ENCODE data around the gene TRPV3.
"Not testable (repeated sequence)": the region's sequence is repeated elsewhere in the genome, so short reads cannot be mapped to it uniquely, and the experiment has no call there.

Gene TRPV3

GRCh38 chr17:3526491-3526890, 31.1 kb downstream of the TRPV3 start:
- Histone ChIP-seq H3K4me2 (ENCODE audit: low read length) (no peak overlapping the region), H3K4me1 (ENCODE audit: insufficient read depth, low read length, severe bottlenecking) (no peaks in the 10 kb centered on the region)
- TF ChIP-seq, protein P1, sequence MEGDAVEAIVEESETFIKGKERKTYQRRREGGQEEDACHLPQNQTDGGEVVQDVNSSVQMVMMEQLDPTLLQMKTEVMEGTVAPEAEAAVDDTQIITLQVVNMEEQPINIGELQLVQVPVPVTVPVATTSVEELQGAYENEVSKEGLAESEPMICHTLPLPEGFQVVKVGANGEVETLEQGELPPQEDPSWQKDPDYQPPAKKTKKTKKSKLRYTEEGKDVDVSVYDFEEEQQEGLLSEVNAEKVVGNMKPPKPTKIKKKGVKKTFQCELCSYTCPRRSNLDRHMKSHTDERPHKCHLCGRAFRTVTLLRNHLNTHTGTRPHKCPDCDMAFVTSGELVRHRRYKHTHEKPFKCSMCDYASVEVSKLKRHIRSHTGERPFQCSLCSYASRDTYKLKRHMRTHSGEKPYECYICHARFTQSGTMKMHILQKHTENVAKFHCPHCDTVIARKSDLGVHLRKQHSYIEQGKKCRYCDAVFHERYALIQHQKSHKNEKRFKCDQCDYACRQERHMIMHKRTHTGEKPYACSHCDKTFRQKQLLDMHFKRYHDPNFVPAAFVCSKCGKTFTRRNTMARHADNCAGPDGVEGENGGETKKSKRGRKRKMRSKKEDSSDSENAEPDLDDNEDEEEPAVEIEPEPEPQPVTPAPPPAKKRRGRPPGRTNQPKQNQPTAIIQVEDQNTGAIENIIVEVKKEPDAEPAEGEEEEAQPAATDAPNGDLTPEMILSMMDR (IDR thresholded peaks at IDR 0.05; ENCODE audit: low read length): no peak
- TF ChIP-seq EZH2 (IDR thresholded peaks at IDR 0.05; ENCODE audit: borderline replicate concordance, low read length): no peak

DNA sequence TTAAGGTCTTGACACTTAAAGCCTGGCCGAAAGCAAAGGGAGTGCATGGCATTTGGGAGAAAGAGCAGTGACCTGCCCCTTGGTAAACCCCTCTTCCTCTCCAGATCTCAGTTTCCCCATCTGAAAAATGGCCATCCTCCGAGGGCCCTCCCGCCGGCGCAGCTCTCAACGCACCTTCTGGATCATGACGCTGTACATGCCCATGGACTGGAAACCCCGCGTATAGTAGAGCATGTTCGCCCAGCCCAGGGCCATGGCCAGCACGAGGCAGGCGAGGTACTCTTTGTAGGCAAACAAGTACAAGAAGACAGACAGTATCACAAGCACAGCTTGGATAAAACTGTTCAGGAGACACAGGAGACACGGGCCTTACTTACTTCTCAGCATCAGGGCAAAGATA, 33.6 kb downstream of the TRPV3 start:
- Histone ChIP-seq H4K20me1 (ENCODE audit: insufficient read depth, low read length) (no peaks in the 10 kb centered on the region), H3K79me2 (ENCODE audit: insufficient read depth, low read length) (no peaks in the 10 kb centered on the region), H2AFZ (ENCODE audit: low read length) (no peak overlapping the region), H3K4me1 (ENCODE audit: insufficient read depth, low read length, severe bottlenecking) (no peaks in the 10 kb centered on the region), H3K9me2 (ENCODE audit: low read depth, low read length) (no peaks in the 10 kb centered on the region), H3K4me2 (ENCODE audit: low read length) (no peak overlapping the region), H3K27ac (ENCODE audit: low read depth, low read length, poor library complexity, severe bottlenecking) (no peak overlapping the region), H3K36me3 (ENCODE audit: insufficient read depth, low read length) (no peaks in the 10 kb centered on the region), H3K9me3 (ENCODE audit: low read length) (no peaks in the 10 kb centered on the region), H3K9ac (ENCODE audit: low read length) (no peak overlapping the region), H3K4me3 (ENCODE audit: low read depth, low read length, poor library complexity, severe bottlenecking) (no peak overlapping the region), H3F3A (ENCODE audit: insufficient read depth, low read length) (no peaks in the 10 kb centered on the region), H3K27me3 (ENCODE audit: insufficient read depth, low read length) (no peaks in the 10 kb centered on the region)
- TF ChIP-seq EZH2 (IDR thresholded peaks at IDR 0.05; ENCODE audit: borderline replicate concordance, low read length): no peak
- TF ChIP-seq, protein P1 (IDR thresholded peaks at IDR 0.05; ENCODE audit: low read length): no peak

More at GRCh38 chr17:3526491-3526890, 31.1 kb downstream of the TRPV3 start:
- Histone ChIP-seq H4K20me1 (ENCODE audit: insufficient read depth, low read length) (no peaks in the 10 kb centered on the region), H3F3A (ENCODE audit: insufficient read depth, low read length) (no peaks in the 10 kb centered on the region), H3K79me2 (ENCODE audit: insufficient read depth, low read length) (no peaks in the 10 kb centered on the region), H3K27me3 (ENCODE audit: insufficient read depth, low read length) (no peaks in the 10 kb centered on the region), H3K9ac (ENCODE audit: low read length) (no peak overlapping the region), H3K9me2 (ENCODE audit: low read depth, low read length) (no peaks in the 10 kb centered on the region), H3K27ac (ENCODE audit: low read depth, low read length, poor library complexity, severe bottlenecking) (no peak overlapping the region), H3K36me3 (ENCODE audit: insufficient read depth, low read length) (no peaks in the 10 kb centered on the region), H3K4me3 (ENCODE audit: low read depth, low read length, poor library complexity, severe bottlenecking) (no peak overlapping the region), H3K9me3 (ENCODE audit: low read length) (no peaks in the 10 kb centered on the region), H2AFZ (ENCODE audit: low read length) (no peak overlapping the region)

DNA sequence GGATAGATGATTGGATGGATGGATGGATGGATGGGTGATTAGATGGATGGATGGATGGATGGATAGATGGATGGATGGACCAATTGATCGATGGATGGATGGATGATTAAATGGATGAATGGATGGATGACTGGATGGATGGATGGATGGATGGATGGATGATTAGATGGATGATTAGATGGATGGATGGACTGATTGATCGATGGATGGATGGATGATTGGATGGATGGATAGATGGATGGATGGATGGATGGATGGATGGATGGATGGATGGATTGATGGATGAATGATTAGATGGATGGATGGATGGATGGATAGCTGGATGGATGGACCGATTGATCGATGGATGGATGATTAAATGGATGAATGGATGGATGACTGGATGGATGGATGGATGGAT, 38.1 kb downstream of the TRPV3 start:
- not testable (repeated sequence) for H3F3A ChIP-seq (ENCODE audit: insufficient read depth, low read length); H2AFZ ChIP-seq (ENCODE audit: low read length); H3K79me2 ChIP-seq (ENCODE audit: insufficient read depth, low read length); H3K27me3 ChIP-seq (ENCODE audit: insufficient read depth, low read length); H3K4me3 ChIP-seq (ENCODE audit: low read depth, low read length, poor library complexity, severe bottlenecking); H4K20me1 ChIP-seq (ENCODE audit: insufficient read depth, low read length); H3K36me3 ChIP-seq (ENCODE audit: insufficient read depth, low read length); H3K9me3 ChIP-seq (ENCODE audit: low read length); H3K27ac ChIP-seq (ENCODE audit: low read depth, low read length, poor library complexity, severe bottlenecking); H3K4me1 ChIP-seq (ENCODE audit: insufficient read depth, low read length, severe bottlenecking); H3K9ac ChIP-seq (ENCODE audit: low read length); H3K9me2 ChIP-seq (ENCODE audit: low read depth, low read length); H3K4me2 ChIP-seq (ENCODE audit: low read length)

DNA sequence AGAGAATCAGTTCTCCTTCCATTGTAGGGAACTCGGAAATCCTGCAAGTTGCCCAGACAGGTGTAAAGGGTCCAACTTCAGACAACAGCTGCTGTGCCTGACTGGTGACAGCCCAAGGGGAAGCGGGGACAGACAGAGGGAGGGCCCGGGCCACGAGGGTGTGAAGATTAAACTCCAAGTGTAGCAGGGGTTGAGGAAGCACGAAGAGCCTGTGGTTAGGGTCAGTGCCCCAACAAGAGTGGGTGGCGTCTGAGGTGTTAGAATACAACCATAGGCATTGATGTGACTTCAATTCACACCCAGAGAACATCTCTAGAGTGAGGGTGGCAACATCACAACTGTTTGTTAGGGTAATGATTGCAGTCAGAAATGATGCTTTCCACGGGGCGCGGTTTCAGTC, 42.7 kb downstream of the TRPV3 start:
- H3K9me2 ChIP-seq (ENCODE audit: low read depth, low read length): no peaks in the 10 kb centered on the region

DNA sequence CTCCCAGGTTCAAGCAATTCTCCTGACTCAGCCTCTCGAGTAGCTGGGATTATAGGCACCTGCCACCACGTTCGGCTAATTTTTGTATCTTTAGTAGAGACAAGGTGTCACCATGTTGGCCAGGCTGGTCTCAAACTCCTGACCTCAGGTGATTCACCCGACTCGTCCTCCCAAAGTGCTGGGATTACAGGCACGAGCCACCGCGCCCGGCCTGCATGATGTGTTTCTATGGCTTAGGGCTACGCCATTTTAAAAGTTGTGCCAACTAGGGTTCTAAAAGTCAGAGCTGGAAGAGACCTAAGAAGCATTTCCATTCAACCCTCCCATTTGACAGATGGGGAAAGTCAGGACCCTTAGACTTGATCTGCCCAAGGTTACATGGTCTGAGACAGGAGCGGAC, 43.4 kb downstream of the TRPV3 start:
- not testable (repeated sequence) for H2AFZ ChIP-seq (ENCODE audit: low read length); H3K36me3 ChIP-seq (ENCODE audit: insufficient read depth, low read length); H3K4me3 ChIP-seq (ENCODE audit: low read depth, low read length, poor library complexity, severe bottlenecking); H3K9me2 ChIP-seq (ENCODE audit: low read depth, low read length); H3K27me3 ChIP-seq (ENCODE audit: insufficient read depth, low read length); H3F3A ChIP-seq (ENCODE audit: insufficient read depth, low read length); H3K9ac ChIP-seq (ENCODE audit: low read length); H3K27ac ChIP-seq (ENCODE audit: low read depth, low read length, poor library complexity, severe bottlenecking); H3K4me1 ChIP-seq (ENCODE audit: insufficient read depth, low read length, severe bottlenecking); H3K4me2 ChIP-seq (ENCODE audit: low read length); H4K20me1 ChIP-seq (ENCODE audit: insufficient read depth, low read length); H3K9me3 ChIP-seq (ENCODE audit: low read length); H3K79me2 ChIP-seq (ENCODE audit: insufficient read depth, low read length)

More for the DNA sequence above, 42.7 kb downstream of the TRPV3 start:
- no peaks in the 10 kb centered on the region for H3K27me3 ChIP-seq (ENCODE audit: insufficient read depth, low read length)
- H3K27ac ChIP-seq (ENCODE audit: low read depth, low read length, poor library complexity, severe bottlenecking): no peak overlapping the region
- H3F3A ChIP-seq (ENCODE audit: insufficient read depth, low read length): no peaks in the 10 kb centered on the region
- H3K9me3 ChIP-seq (ENCODE audit: low read length): no peaks in the 10 kb centered on the region
- H3K4me1 ChIP-seq (ENCODE audit: insufficient read depth, low read length, severe bottlenecking): no peaks in the 10 kb centered on the region
- H3K4me3 ChIP-seq (ENCODE audit: low read depth, low read length, poor library complexity, severe bottlenecking): no peak overlapping the region
- H3K9ac ChIP-seq (ENCODE audit: low read length): no peak overlapping the region
- H2AFZ ChIP-seq (ENCODE audit: low read length): no peak overlapping the region
- no peaks in the 10 kb centered on the region for H3K79me2 ChIP-seq (ENCODE audit: insufficient read depth, low read length)
- no peaks in the 10 kb centered on the region for H3K36me3 ChIP-seq (ENCODE audit: insufficient read depth, low read length)
- no peak overlapping the region for H3K4me2 ChIP-seq (ENCODE audit: low read length)
- no peaks in the 10 kb centered on the region for H4K20me1 ChIP-seq (ENCODE audit: insufficient read depth, low read length)
- TF ChIP-seq, protein P1 (IDR thresholded peaks at IDR 0.05; ENCODE audit: low read length): no peak
- no peak for TF ChIP-seq EZH2 (IDR thresholded peaks at IDR 0.05; ENCODE audit: borderline replicate concordance, low read length)
